ENCODE measurements around the gene UGT1A7.

GRCh38 chr2:233681521-233682099 is at the start of gene UGT1A7:
- TF ChIP-seq CTCF (IDR thresholded peaks at IDR 0.05; ENCODE audit: poor library complexity, severe bottlenecking) (no peak), EZH2 (IDR thresholded peaks at IDR 0.05; ENCODE audit: borderline replicate concordance, insufficient read depth, low read length, poor library complexity, severe bottlenecking) (no peak), REST (IDR thresholded peaks at IDR 0.05; ENCODE audit: borderline replicate concordance) (no peak)
